HL-60 (cell line): ENCODE results near the gene CTNNAL1.

ENCODE experiments used
- DNase-seq, 2 experiments: peaks; one replicate each; pipeline ENCODE4 v3.0.0-alpha.2; 2010 to 2020; ENCODE audit warnings: low read depth in 1 of 2, low spot score in 1 of 2
- H3K27ac ChIP-seq: fragments of 250-450 bp; sonication (Bioruptor Pico); replicated peaks from 2 replicates; pipeline ENCODE4 v1.5.1; 2020; ENCODE audit warnings: mild to moderate bottlenecking, moderate library complexity
- H3K27me3 ChIP-seq: fragments of 250-450 bp; sonication (Bioruptor Pico); 2 replicates; pipeline ENCODE4 v1.5.1; 2021; ENCODE audit warnings: mild to moderate bottlenecking, moderate library complexity; ENCODE audit not compliant: insufficient read depth, poor library complexity, severe bottlenecking
- H3K4me3 ChIP-seq: replicated peaks from 2 replicates; pipeline ENCODE4 v1.5.1; 2011; ENCODE audit warnings: mild to moderate bottlenecking, control low read depth, low read length; ENCODE audit not compliant: insufficient read depth
- GABPA ChIP-seq: IDR thresholded peaks from 2 replicates; pipeline ENCODE4 v1.6.1; 2012; ENCODE audit warnings: low read depth
- POLR2AphosphoS5 ChIP-seq: IDR thresholded peaks from 2 replicates; pipeline ENCODE4 v1.6.1; 2012; ENCODE audit warnings: low read depth
- SPI1 ChIP-seq: IDR thresholded peaks from 2 replicates; pipeline ENCODE4 v1.6.1; 2012; ENCODE audit warnings: low read depth, mild to moderate bottlenecking, borderline replicate concordance
- TF ChIP-seq, protein P1 (sequence below): IDR thresholded peaks from one replicate; pipeline ENCODE4 v1.5.1; 2011; ENCODE audit warnings: low read length, control low read depth, inconsistent platforms; ENCODE audit not compliant: insufficient read depth
- TF ChIP-seq, protein P2 (sequence below): IDR thresholded peaks from 2 replicates; pipeline ENCODE4 v1.6.1; 2012; ENCODE audit warnings: low read depth; ENCODE audit not compliant: insufficient replicate concordance

CTNNAL1 gene

DNA sequence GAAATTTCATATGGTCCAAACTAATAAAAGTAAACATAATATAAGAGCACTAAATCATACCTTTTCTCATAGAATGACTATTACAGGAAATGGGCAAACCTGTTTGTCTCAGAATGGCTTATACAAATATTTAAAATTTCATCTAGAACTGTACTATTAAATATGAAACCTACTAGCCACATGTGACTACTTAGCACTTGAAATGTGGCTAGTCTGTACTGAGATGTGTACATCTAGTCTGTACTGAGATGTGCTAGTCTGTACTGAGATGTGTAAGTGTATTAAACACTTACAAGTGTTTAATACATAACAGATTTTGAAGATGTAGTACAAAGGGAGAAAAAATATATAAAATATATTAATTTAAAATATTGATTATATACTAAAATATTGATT lies 56.7 kb downstream of the CTNNAL1 start:
- H3K27ac ChIP-seq: no peak overlapping the region
- H3K4me3 ChIP-seq: no peak overlapping the region
- TF ChIP-seq SPI1 (no peak), POLR2AphosphoS5 (no peak), GABPA (no peak)
- TF ChIP-seq, protein P1, sequence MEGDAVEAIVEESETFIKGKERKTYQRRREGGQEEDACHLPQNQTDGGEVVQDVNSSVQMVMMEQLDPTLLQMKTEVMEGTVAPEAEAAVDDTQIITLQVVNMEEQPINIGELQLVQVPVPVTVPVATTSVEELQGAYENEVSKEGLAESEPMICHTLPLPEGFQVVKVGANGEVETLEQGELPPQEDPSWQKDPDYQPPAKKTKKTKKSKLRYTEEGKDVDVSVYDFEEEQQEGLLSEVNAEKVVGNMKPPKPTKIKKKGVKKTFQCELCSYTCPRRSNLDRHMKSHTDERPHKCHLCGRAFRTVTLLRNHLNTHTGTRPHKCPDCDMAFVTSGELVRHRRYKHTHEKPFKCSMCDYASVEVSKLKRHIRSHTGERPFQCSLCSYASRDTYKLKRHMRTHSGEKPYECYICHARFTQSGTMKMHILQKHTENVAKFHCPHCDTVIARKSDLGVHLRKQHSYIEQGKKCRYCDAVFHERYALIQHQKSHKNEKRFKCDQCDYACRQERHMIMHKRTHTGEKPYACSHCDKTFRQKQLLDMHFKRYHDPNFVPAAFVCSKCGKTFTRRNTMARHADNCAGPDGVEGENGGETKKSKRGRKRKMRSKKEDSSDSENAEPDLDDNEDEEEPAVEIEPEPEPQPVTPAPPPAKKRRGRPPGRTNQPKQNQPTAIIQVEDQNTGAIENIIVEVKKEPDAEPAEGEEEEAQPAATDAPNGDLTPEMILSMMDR: no peak
- TF ChIP-seq, protein P2, sequence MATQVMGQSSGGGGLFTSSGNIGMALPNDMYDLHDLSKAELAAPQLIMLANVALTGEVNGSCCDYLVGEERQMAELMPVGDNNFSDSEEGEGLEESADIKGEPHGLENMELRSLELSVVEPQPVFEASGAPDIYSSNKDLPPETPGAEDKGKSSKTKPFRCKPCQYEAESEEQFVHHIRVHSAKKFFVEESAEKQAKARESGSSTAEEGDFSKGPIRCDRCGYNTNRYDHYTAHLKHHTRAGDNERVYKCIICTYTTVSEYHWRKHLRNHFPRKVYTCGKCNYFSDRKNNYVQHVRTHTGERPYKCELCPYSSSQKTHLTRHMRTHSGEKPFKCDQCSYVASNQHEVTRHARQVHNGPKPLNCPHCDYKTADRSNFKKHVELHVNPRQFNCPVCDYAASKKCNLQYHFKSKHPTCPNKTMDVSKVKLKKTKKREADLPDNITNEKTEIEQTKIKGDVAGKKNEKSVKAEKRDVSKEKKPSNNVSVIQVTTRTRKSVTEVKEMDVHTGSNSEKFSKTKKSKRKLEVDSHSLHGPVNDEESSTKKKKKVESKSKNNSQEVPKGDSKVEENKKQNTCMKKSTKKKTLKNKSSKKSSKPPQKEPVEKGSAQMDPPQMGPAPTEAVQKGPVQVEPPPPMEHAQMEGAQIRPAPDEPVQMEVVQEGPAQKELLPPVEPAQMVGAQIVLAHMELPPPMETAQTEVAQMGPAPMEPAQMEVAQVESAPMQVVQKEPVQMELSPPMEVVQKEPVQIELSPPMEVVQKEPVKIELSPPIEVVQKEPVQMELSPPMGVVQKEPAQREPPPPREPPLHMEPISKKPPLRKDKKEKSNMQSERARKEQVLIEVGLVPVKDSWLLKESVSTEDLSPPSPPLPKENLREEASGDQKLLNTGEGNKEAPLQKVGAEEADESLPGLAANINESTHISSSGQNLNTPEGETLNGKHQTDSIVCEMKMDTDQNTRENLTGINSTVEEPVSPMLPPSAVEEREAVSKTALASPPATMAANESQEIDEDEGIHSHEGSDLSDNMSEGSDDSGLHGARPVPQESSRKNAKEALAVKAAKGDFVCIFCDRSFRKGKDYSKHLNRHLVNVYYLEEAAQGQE: no peak
- DNase-seq: no peak
- no peaks in the 10 kb centered on the region for H3K27me3 ChIP-seq

DNA sequence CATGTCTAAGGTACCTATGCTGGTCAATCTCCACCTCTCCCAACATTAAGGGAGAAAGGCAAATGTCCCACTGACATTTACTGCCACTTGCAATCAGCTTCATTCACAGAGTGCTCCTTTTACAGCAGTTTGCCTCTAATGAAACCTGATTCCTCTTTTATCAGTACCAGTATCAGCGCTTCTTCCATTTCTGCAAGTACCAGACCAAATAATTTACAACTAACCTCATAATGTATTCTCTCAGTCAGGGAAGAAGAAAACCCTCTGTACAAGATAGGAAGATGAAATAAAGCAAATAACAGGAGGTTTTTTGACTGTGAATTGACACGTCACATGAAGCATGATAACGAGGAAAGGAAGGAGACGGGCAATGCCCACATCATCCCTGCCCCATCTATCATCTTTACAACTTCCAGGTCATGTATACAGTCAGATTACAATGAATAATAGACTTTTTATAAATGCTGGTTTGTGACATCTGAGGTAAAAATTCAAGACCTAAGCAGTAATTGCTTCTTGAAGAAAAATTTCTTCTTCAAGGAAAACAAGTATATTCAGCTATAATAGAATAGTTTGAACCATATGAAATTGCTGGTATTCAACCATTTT lies 57.2 kb downstream of the CTNNAL1 start:
- no peak for TF ChIP-seq POLR2AphosphoS5
- no peak for DNase-seq
- H3K27ac ChIP-seq: no peak overlapping the region

DNA sequence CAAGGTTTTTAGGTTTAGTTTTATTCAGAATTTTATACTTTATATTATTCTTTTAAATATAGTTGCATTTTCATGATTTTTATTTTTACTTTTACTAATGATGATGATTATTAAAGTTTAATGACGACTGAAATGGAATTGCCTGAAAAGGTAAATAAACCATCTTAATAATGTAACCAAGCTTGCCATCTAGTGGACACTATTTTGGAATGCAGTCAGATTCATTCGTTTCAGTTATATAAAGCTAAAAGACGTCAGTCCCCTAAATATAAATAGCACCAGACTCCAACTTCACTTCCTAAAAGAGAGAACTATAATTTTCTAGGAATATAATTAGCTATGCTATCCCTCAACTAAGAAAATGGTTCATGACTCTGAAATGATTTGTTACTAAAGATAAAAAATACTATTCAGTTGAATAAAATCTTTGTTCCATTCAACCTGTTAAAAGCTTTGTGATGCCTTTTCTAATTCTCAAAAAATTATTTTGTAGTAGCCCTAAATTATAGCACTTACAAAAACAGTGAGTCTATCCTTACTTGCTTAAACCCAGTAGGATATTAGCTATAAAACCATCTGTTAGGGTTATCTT lies 59.2 kb downstream of the CTNNAL1 start:
- DNase-seq: peak in 1 of 2 experiments; percentile 10
- H3K27ac ChIP-seq: no peak overlapping the region
- H3K4me3 ChIP-seq: no peak overlapping the region
- H3K27me3 ChIP-seq: no peaks in the 10 kb centered on the region
- TF ChIP-seq, protein P2: no peak
- TF ChIP-seq, protein P1: peak; percentile 28

More for the DNA sequence above, 57.2 kb downstream of the CTNNAL1 start:
- Histone ChIP-seq H3K27me3 (no peaks in the 10 kb centered on the region), H3K4me3 (no peak overlapping the region)

DNA sequence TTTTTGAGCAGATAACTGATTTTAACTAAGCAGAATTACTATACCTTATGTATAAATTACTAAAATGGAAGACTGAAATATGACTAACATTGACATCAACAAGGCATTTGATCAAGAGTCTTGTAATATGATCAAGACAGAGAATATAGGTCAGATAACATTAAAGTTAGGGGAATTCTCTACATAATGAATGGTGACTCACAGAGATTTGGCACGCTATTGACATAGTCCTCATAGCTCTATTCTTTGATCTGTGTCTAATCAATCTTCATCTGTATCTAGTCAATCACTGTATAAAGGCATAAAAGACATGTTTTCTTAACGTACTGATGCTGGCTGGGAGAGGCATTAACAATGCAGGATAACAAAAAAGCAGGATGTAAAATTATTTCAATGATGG lies 61.7 kb downstream of the CTNNAL1 start:
- Histone ChIP-seq H3K4me3 (no peak overlapping the region), H3K27me3 (no peaks in the 10 kb centered on the region), H3K27ac (no peak overlapping the region)
- TF ChIP-seq, protein P2: no peak
- TF ChIP-seq, protein P1: no peak
- TF ChIP-seq POLR2AphosphoS5: no peak
- TF ChIP-seq GABPA: no peak
- no peak for TF ChIP-seq SPI1
- DNase-seq: no peak
